ENCODE measurements around the gene LFNG.
"Not testable (repeated sequence)": the region's sequence is repeated elsewhere in the genome, so short reads cannot be mapped to it uniquely, and the experiment has no call there.

Gene LFNG

DNA sequence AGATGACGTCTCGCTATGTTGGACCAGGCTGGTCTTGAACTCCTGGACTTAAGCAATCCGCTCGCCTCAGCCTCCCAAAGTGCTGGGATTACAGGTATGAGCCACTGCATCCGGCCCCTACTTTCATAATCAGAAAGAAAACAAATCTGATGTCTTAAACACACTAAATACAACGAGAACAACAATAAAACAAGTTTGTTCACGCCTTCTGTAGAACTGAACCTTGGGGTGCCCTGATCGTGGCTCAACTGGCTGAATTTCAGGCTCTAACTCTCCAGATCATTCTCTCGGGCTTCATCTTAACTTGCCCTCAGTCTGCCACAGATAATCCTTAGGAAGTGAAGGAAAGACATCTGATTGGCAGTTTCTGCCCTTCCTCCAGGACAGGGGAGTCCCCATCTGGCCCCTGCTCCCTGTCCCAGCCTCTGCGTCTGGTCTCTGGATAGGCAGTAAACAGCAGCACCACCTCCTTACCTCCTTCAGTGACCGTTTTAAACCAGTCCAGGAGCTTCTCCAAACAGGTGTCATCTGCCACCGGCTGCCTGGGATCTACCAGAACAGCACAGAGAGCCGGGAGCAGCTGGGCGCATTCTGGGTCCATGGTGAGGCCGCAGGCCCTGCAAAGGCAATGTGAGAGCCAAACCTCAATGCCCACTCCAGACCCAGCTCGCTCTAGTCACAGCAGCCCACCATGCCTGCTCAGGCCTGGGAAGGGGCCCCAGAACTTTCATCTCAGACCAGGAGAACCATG, 34.4 kb downstream of the LFNG start:
- DNase-seq = no peak

- no peak for DNase-seq
Measured at GRCh38 chr7:2554661-2555111, 35.1 kb downstream of the LFNG start.

GRCh38 chr7:2555121-2556052, 35.8 kb downstream of the LFNG start, which contains the start of gene BRAT1:
BRAT1 (minus strand) TSS chr7:2555524; CDS start chr7:2554431, 1,093 bp downstream.
- DNase-seq = peak; percentile 91

GRCh38 chr7:2558629-2559282, 39.2 kb downstream of the LFNG start, which contains the start of gene IQCE:
IQCE (plus strand) TSS chr7:2558979; CDS start chr7:2559182, 203 bp downstream.
- DNase-seq = peak; percentile 82

DNA sequence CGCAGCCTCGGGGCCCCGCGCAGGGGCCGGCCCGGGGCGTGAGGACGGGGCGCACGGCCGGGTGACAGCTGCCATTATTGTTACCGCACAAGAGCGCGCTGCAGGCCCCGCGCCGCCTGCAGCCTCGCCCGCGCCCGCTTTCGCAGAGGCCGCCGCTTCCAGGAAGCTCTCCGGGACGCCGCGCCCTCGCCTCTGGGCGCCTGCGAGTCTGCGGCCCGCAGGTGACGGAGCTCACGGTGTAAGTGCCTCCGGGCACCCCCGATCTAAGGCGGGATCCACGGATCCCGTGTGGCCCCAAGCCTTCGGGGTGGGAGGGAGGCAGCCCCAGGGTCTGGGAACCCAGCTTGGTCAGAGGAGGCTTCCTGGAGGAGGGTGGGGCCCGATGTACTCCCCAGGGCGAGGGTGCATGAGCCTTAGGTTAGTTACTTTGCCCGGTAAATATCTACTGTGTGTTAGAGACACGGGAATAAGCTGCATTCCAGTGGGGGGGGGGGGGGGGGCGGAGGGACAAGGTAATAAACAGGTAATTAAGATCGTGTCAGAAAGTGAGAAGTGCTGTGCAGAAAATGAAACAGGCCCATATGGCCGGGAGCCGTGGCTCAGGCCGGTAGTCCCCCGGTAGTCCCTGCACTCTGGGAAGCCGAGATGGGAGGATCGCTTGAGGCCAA, 39.8 kb downstream of the LFNG start:
- DNase-seq = no peak

GRCh38 chr7:2563955-2564354, 44.4 kb downstream of the LFNG start:
- not testable (repeated sequence) for DNase-seq

DNA sequence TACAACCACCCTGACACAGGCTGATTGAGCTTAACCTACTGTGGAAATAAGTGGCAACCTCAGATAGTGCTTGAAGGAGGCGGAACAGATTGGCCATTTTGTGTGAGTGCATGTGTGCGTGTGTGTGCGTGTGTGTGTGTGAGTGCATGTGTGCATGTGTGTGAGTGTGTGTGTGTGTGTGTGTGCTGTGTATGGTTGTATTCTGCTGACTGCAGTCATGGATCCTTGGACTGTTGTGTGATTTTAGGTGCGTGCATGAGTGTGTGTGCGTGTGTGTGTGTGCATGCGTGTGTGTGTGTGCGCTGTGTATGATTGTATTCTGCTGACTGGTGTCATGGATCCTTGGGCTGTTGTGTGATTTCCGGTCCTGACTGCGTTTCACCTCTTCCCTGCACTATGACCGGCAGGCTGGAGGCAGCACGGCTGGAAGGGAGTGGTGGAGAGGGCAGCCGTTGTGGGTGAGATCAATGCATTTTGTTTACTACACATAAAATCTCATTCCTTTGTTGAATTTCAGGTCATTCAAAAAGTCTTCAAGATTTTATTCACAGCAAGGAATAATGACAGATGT, 45.5 kb downstream of the LFNG start:
- no peak for DNase-seq

GRCh38 chr7:2566348-2566889, 46.8 kb downstream of the LFNG start:
- no peak for DNase-seq

DNA sequence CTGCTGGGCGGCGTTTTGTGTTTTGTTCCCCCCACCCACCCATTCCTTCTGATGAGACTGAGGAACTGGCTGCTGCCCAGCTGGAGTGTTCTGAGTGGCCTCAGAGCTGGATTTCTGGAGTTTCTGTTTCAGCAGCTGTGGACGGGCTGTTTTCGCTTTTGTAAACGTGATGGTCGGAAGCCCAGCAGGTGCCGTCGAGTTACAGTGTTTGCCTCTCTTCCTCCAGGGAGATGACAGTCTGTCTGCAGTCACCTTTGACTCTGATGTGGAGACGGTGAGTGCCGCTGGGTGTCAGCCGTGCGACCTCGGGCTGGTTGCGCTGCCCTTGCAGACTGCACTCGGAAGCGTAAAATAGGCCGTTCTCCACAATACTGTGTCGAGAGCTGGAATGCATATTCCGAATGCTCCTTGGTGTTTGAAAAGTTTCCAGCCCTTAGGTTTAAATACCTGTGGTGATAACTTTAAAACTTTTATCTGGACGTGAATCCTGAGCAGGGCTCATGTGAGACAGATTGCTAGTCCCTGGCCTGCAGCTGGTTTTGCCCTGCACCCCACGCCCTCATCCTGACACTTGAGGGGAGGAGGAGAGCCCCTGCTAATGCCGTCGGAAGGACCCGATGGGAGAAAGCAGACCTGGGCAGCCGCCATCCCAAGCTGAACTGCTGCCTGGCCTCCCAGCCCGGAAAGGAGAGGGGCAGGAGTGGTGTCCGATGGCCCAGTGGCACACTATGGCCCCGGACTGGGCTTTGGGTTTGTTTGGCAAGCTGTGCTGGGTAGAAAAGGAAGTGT, 47.5 kb downstream of the LFNG start:
- no peak for DNase-seq

GRCh38 chr7:2567679-2568278, 48.2 kb downstream of the LFNG start:
- no peak for DNase-seq

GRCh38 chr7:2568521-2569223, 49.1 kb downstream of the LFNG start:
- DNase-seq = no peak

GRCh38 chr7:2569421-2569820, 49.8 kb downstream of the LFNG start:
- DNase-seq = no peak

DNA sequence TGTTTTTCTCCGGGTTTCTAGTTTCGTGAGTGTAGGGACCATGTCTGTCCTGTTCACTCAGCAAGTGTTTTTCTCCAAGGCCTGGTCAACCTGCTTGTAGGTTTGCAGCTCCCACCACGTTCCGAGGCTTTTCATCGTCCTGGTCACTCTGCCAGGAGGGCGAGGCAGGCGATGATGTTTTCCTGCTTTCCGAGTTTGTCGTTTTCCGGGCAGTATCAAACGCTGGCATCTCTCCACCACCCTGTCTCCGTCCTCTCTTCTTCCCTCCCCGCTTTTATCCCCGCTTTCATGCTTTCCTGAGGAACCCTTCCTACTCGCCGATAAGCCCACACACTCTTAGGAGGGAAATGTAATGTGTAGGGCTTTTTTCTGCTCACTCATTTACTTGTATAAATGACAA, 50.4 kb downstream of the LFNG start:
- no peak for DNase-seq

DNA sequence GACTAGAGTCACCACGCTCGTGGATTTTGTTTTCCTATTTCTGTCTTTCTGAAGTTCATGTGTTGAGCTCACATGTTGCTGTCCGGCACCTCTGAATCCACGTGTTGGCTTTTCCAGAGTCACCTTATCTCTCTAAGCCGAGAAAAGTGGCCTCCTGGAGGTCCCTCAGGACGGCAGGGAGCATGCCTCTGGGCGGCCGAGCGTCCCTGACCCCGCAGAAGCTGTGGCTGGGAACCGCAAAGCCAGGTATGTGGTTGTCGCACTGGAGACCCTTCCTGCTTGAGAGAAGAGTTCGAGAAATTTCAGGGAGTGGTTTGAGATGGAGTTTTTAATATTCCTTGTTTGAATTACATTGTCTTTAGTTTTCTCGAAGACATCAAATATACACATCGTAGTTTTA, 51.8 kb downstream of the LFNG start:
- no peak for DNase-seq

DNA sequence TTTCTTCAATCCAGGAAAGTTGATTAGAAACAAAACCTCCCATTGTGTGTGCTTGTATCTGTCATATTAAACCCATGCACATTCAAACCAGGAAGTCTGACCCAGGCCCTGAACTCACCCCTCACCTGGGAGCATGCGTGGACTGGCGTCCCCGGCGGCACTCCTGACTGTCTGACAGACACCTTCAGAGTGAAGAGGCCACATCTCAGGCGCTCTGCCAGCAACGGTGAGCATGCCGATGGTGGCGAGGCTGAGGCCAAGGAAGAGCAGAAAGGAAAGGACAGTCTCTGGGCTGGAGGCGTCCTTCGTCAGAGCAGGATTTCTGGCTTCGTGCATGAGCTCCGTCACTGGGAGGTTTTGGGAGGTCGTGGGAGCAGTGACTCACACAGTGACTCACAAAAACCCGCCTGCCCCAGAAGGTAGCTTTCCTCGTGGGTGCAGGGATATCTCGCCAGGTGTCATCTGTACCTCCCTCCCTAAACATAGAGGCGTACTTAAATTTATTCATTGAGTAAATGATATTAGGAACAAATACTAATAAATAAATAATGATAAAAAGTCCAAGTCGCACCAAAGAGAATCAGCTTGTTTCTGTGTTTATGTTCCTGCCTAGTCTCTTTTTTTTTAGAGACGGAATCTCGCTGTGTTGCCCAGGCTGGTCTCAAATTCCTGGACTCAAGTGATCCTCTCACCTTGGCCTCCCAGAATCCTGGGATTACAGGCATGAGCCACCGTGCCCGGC, 52.7 kb downstream of the LFNG start:
- DNase-seq = no peak

- no peak for DNase-seq
Measured at GRCh38 chr7:2573761-2574160, 54.2 kb downstream of the LFNG start.

GRCh38 chr7:2575046-2575732, 55.6 kb downstream of the LFNG start:
- no peak for DNase-seq

- DNase-seq = no peak
Measured at GRCh38 chr7:2575733-2576340, 56.3 kb downstream of the LFNG start.

Data from activated CD4-positive, alpha-beta T cell treated with anti-CD3 and anti-CD28 coated beads for 1 hour (primary cell).